ENCODE results near the gene TRIM8.
A peak's percentile ranks its signal among the peaks of the same experiment; 100 is the strongest.
"Not testable (repeated sequence)": the region's sequence is repeated elsewhere in the genome, so short reads cannot be mapped to it uniquely, and the experiment has no call there.

TRIM8 gene

DNA sequence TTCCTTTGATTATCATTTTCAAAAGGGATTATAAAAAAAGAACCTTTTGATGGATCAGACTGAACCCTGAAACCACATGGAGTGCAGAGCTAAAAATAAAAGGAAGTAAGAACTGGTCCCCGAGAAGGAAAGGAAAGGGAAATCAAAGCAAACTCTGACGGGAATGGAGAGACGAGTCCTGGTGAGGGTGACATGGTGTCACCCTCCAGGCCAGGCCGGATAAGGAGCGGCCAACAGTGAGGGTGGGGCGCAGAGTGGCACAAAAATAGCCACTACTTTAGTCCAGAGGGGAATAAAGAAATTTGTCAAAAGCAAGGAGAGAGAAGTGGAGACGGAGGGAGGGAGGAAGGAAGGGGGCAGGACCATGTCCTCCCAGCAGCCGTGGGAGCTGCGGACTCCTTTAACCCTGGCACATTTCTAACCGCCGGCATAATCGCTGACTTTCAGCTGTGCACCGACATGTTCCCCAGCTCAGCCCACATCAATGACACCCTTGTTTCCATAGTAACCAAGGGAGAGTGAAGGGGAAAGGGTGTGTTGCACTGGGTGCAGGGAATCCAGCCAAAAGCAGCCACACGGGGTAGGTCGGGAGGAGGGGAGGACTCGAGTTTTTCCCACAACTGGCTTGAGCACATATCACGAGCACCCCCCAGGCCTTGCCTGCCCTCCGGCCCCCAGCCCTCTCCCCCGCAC, 29.7 kb downstream of the TRIM8 start:
- DNase-seq, result peak; percentile 2 to 13

- DNase-seq, result no peak
Observed at GRCh38 chr10:102674566-102674965, 30.3 kb downstream of the TRIM8 start.

DNA sequence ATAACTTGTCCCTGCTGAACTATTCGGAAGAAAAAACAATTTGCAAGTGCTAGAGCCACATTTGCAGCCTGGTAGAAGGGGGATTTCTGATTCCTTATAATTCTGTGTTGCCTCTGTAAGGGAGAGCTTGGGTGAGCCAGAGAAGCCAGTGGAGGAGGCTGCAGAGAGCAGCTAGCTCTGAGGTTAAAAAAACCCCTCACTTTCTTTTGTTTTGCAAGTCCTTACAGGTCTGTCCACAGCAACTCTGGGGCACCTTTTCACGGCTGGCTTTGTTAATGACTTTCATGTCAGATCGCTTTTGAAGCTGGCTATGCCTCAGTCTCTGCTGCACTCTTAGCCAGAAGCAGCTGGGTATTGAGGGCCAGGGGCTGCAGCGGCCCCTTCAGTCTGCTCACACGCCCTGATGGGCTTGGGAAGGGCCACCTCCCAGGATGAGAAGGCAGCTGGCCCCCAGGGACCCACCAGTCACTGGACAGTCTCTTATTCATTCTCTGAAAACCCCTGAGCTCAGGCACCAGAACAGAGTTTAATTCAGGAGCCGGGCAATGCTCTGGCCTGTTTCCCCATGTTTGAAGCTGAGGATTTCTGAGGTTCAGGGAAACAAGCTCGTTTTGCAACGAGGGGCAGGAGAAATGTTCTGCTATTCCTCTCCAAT, 30.9 kb downstream of the TRIM8 start:
- no peak for DNase-seq

GRCh38 chr10:102675666-102676533, 31.6 kb downstream of the TRIM8 start:
- DNase-seq, result peak; percentile 66 to 69

GRCh38 chr10:102676534-102677315, 32.4 kb downstream of the TRIM8 start:
- no peak for DNase-seq

GRCh38 chr10:102677331-102678067, 33.2 kb downstream of the TRIM8 start:
- DNase-seq, result no peak

DNA sequence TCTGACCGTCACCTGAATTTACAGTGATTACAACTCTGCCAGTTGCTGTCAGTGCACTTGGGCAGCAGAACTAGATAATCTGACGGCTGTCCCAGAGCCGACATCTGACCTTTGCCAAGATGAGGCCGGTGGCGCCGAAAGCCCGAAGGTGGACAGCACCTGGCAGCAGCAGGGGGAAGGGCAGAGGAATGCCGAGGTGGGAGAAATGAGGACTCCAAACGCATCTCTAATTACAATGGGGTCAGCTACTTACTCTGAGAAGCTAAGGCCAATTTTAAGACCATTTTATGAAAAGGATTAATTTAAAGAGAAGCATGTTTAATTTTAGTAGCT, 33.8 kb downstream of the TRIM8 start:
- DNase-seq, result no peak

GRCh38 chr10:102678842-102679289, 34.6 kb downstream of the TRIM8 start:
- peak; percentile 19 to 30 for DNase-seq

DNA sequence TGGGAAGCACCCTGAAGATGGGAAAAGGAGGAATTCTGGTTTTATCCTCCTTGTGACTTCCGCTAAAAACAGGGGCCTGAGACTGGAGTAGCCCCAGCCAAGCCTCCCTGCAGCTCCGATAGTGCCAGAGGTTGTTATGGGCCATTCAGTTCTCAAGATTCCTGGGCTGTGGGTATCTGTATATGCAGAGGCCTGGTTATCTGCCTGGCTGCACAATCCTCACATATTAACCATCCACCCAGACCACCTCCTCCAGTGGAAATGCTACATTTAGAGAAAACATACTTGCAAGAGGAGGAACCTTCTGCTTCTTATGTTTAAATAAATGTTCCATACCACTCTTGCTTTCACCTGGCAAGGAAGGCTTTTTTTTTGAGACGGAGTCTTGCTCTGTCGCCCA, 35.3 kb downstream of the TRIM8 start:
- DNase-seq, result no peak

- DNase-seq, result no peak
Observed at GRCh38 chr10:102681696-102682095, 37.4 kb downstream of the TRIM8 start.

DNA sequence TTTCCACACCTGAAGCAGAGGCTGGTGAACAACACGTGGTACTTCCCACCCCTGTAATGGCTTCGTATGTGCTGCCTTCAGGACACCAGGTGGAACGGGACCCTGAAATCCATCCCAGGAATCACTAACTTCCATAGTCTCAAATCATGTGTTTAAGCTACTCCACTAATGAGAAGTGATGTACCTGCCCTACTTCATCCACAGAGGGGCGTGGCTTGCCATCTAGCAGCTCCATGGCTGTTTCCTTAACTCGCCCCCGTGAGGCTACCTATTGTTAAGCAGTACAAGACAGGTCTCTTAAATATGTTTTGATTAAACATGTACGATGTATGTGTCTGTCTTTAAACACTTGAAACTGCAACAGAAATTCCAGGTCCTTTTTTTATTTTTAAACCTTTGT, 38.1 kb downstream of the TRIM8 start:
- no peak for DNase-seq

GRCh38 chr10:102682981-102683380, 38.7 kb downstream of the TRIM8 start:
- DNase-seq, result no peak

- DNase-seq, result no peak
Observed at GRCh38 chr10:102683736-102684135, 39.5 kb downstream of the TRIM8 start.

DNA sequence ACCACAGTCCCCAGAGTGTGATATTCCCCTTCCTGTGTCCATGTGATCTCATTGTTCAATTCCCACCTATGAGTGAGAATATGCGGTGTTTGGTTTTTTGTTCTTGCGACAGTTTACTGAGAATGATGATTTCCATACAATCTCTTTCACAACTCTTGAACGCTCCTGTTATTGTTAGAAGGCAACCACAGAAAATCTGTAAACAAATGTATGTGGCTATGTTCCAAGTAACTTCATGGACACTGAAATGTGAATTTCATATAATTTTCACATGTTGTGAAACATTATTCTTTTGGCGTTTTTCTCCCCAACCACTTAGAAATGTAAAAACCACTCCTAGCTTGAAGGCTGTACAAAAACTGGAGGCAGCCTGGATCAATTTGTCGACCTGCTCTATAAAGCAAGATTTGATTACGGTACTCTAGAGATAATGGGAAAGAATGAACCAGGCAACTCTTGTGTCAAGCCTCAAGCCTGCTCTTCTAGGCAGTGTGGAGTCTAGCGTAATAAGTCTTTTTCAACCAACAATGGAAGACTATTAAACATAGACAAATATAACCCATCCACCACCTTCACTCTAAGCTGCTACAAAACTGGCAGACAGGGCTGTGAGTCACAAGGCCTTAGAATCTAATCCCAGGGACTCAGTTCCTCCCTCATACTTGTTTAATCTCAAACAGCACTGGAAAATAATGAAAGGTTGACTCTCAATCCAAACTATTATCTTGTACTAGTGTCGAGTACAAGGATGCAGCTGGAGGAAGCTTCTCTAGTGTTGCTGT, 47.2 kb downstream of the TRIM8 start:
- DNase-seq, result no peak

GRCh38 chr10:102695401-102695800, 51.1 kb downstream of the TRIM8 start:
- DNase-seq, result not testable (repeated sequence)

DNA sequence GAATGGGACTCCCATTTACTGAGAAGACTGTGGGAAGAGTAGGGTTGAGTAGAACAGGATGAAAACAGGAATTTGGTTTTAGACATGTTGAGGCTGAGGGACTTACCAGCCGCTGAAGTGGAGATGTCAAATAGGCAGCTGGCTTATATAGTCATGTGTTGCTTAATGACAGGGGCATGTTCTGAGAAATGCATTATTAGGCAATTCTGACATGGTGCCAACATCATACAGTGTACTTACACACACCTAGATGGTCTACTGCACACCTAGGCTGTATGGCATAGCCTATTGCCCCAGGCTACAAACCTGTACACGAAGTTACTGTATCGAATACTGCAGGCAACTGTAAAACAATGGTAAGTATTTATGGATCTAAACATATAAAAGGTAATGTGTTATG, 52.5 kb downstream of the TRIM8 start:
- no peak for DNase-seq

- no peak for DNase-seq
Observed at GRCh38 chr10:102698894-102699293, 54.6 kb downstream of the TRIM8 start.

DNA sequence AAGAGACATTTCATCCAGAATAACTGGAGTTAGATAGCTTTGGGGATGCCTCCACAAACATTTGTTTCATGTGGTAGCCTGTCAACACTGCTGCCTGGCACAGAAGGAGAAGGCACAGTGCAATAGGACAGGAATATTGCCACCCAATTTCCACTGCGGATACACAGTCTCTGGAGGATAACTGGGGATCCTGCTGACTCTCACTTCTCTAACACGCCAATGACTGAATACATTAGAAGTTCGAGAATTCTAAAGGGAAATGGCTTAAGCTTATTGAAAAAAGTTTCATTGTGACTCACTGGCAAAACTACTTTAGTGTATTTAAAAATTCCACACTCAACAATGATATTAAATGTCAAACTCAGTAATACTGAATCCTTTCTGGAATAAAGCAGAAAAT, 57.0 kb downstream of the TRIM8 start:
- DNase-seq, result no peak

GRCh38 chr10:102701796-102702195, 57.5 kb downstream of the TRIM8 start:
- DNase-seq, result no peak

- DNase-seq, result no peak
Observed at GRCh38 chr10:102702742-102703141, 58.5 kb downstream of the TRIM8 start.

DNA sequence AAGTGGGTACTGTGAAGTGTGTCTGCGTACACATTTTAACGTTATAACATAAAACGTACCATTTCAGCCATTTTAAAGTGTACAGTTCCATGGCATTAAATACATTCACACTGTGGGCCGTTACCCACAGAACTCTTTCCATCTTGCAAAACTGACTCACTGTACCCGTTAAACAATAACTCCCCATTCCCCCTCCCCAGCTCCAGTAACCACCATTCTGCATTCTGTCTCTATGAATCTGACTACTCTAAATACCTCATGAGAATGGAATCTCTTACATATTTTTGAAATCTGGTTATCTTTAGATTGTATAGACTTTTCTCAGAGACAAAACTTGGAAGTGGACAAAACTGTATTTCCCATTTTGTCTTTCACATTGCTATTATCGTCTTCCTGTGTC, 60.6 kb downstream of the TRIM8 start:
- no peak for DNase-seq

Measured in AML-193 (cell line).